ENCODE measurements around the gene WDR46. TPM values are rescaled to one million over a fixed set of nuclear protein-coding genes. Genes with fewer than 3 reads are reported as not detected.

WDR46 gene
- total RNA-seq (2022; extraction: Qiagen RNA extraction; ENCODE audit: low read depth): 53.2 to 66.0 TPM (median 58.6 TPM) in 5 replicates

GRCh38 chr6:33288921-33289783, at the start of gene WDR46, which contains the start of gene PFDN6:
TSS of gene WDR46 (minus strand) at chr6:33289239. CDS start at chr6:33289170, 69 bp downstream.
TSS of gene PFDN6 (plus strand) at chr6:33289601. CDS start at chr6:33289857, 256 bp downstream.

GRCh38 chr6:33317669-33318425, 28.8 kb upstream of the WDR46 start, which contains the start of gene ZBTB22:
TSS of gene ZBTB22 (minus strand) at chr6:33317744. CDS start at chr6:33316916, 828 bp downstream.

GRCh38 chr6:33313709-33314514, 24.9 kb upstream of the WDR46 start, which contains the start of gene TAPBP:
TSS of gene TAPBP (minus strand) at chr6:33314078. CDS start at chr6:33314041, 37 bp downstream.

GRCh38 chr6:33298773-33299236, 9.8 kb upstream of the WDR46 start, which contains the start of gene RGL2:
TSS of gene RGL2 (minus strand) at chr6:33298942. CDS start at chr6:33298610, 332 bp downstream.

GRCh38 chr6:33276864-33277662, 12.0 kb downstream of the WDR46 start, which contains the start of gene B3GALT4:
TSS of gene B3GALT4 (plus strand) at chr6:33277123. CDS start at chr6:33277420, 297 bp downstream.

GRCh38 chr6:33271468-33272274, 17.4 kb downstream of the WDR46 start, which contains the start of the genes RPS18 and VPS52:
TSS of gene RPS18 (plus strand) at chr6:33272075. CDS start at chr6:33272120, 45 bp downstream.
TSS of gene VPS52 (minus strand) at chr6:33271876. CDS start at chr6:33271675, 201 bp downstream.

Other genes with a start within 250 kb of the WDR46 start
- 0.33 TPM in 1 of 5 replicates, not detected in the others for gene HLA-DPA1, start 215.6 kb downstream of the WDR46 start, total RNA-seq (2022; extraction: Qiagen RNA extraction; ENCODE audit: low read depth)
- gene HLA-DPB1, start 213.2 kb downstream of the WDR46 start, total RNA-seq (2022; extraction: Qiagen RNA extraction; ENCODE audit: low read depth): not detected in 5 replicates
- 0.37 to 1.3 TPM (median 0.90 TPM) in 5 replicates for gene COL11A2, start 96.8 kb downstream of the WDR46 start, total RNA-seq (2022; extraction: Qiagen RNA extraction; ENCODE audit: low read depth)
- gene RXRB, start 88.6 kb downstream of the WDR46 start, total RNA-seq (2022; extraction: Qiagen RNA extraction; ENCODE audit: low read depth): 15.5 to 21.7 TPM (median 20.6 TPM) in 5 replicates
- gene SLC39A7, start 88.4 kb downstream of the WDR46 start, total RNA-seq (2022; extraction: Qiagen RNA extraction; ENCODE audit: low read depth): 111 to 121 TPM (median 118 TPM) in 5 replicates
- gene HSD17B8, start 84.6 kb downstream of the WDR46 start, total RNA-seq (2022; extraction: Qiagen RNA extraction; ENCODE audit: low read depth): 11.0 to 16.7 TPM (median 15.5 TPM) in 5 replicates
- gene RING1, start 80.7 kb downstream of the WDR46 start, total RNA-seq (2022; extraction: Qiagen RNA extraction; ENCODE audit: low read depth): 19.8 to 28.2 TPM (median 25.6 TPM) in 5 replicates
- gene VPS52, start 17.4 kb downstream of the WDR46 start, total RNA-seq (2022; extraction: Qiagen RNA extraction; ENCODE audit: low read depth): 15.8 to 18.0 TPM (median 16.9 TPM) in 5 replicates
- gene RPS18, start 17.2 kb downstream of the WDR46 start, total RNA-seq (2022; extraction: Qiagen RNA extraction; ENCODE audit: low read depth): 2,467 to 2,823 TPM (median 2,760 TPM) in 5 replicates
- 0.30 to 0.75 TPM (median 0.53 TPM) in 5 replicates for gene B3GALT4, start 12.1 kb downstream of the WDR46 start, total RNA-seq (2022; extraction: Qiagen RNA extraction; ENCODE audit: low read depth)
- 102 to 132 TPM (median 118 TPM) in 5 replicates for gene PFDN6, start 362 bp upstream of the WDR46 start, total RNA-seq (2022; extraction: Qiagen RNA extraction; ENCODE audit: low read depth)
- gene RGL2, start 9.7 kb upstream of the WDR46 start, total RNA-seq (2022; extraction: Qiagen RNA extraction; ENCODE audit: low read depth): 11.0 to 13.8 TPM (median 13.4 TPM) in 5 replicates
- gene TAPBP, start 24.8 kb upstream of the WDR46 start, total RNA-seq (2022; extraction: Qiagen RNA extraction; ENCODE audit: low read depth): 35.9 to 44.9 TPM (median 39.4 TPM) in 5 replicates
- 2.8 to 4.1 TPM (median 3.2 TPM) in 5 replicates for gene ZBTB22, start 28.5 kb upstream of the WDR46 start, total RNA-seq (2022; extraction: Qiagen RNA extraction; ENCODE audit: low read depth)
- gene DAXX, start 33.7 kb upstream of the WDR46 start, total RNA-seq (2022; extraction: Qiagen RNA extraction; ENCODE audit: low read depth): 39.9 to 42.5 TPM (median 41.0 TPM) in 5 replicates
- 38.6 to 46.1 TPM (median 44.5 TPM) in 5 replicates for gene KIFC1, start 102.6 kb upstream of the WDR46 start, total RNA-seq (2022; extraction: Qiagen RNA extraction; ENCODE audit: low read depth)
- 12.7 to 17.4 TPM (median 16.2 TPM) in 5 replicates for gene PHF1, start 121.8 kb upstream of the WDR46 start, total RNA-seq (2022; extraction: Qiagen RNA extraction; ENCODE audit: low read depth)
- 161 to 229 TPM (median 209 TPM) in 5 replicates for gene CUTA, start 128.9 kb upstream of the WDR46 start, total RNA-seq (2022; extraction: Qiagen RNA extraction; ENCODE audit: low read depth)
- 3.5 to 7.9 TPM (median 4.8 TPM) in 5 replicates for gene SYNGAP1, start 130.8 kb upstream of the WDR46 start, total RNA-seq (2022; extraction: Qiagen RNA extraction; ENCODE audit: low read depth)
- 10.3 to 12.6 TPM (median 12.2 TPM) in 5 replicates for gene ZBTB9, start 165.3 kb upstream of the WDR46 start, total RNA-seq (2022; extraction: Qiagen RNA extraction; ENCODE audit: low read depth)